Gastrocnemius medialis (tissue), 4 donors: ENCODE results near the gene DMRT2. TPM values are rescaled to one million over a fixed set of nuclear protein-coding genes. Genes with fewer than 3 reads are reported as not detected.

Source experiments
- ATAC-seq, 2 donors: fragments of 150-250 bp; one replicate each; pipeline ENCODE4 v1.9.1; 2016
- DNase-seq, 2 donors: peaks; one replicate each; pipeline ENCODE4 v3.0.0-alpha.2; 2019
- H3K27ac ChIP-seq, 4 donors: fragments of 200-600 bp; sonication (generic); 1 replicate in 1 of 4; 2 replicates in 3 of 4; pipeline ENCODE4 v1.5.1; 2016 to 2018; ENCODE audit warnings: mild to moderate bottlenecking in 2 of 4, moderate library complexity in 1 of 4
- H3K27me3 ChIP-seq, 3 donors: fragments of 200-600 bp; sonication (generic) in 2 of 3; 1 replicate in 1 of 3; 2 replicates in 2 of 3; pipeline versions ENCODE4 v1.5.1 to v1.6.0; 2016 to 2019; ENCODE audit warnings: mild to moderate bottlenecking in 1 of 3, moderate library complexity in 1 of 3
- H3K36me3 ChIP-seq, 2 donors: fragments of 200-600 bp; sonication (generic) in 1 of 2; one replicate each; pipeline ENCODE4 v1.5.1; 2017 to 2018
- H3K4me1 ChIP-seq, 2 donors: fragments of 200-600 bp; sonication (generic) in 1 of 2; one replicate each; pipeline ENCODE4 v1.5.1; 2016 to 2017; ENCODE audit warnings: mild to moderate bottlenecking in 2 of 2
- H3K4me3 ChIP-seq, 4 donors: fragments of 200-600 bp; sonication (generic) in 3 of 4; 1 replicate in 1 of 4; 2 replicates in 3 of 4; pipeline ENCODE4 v1.5.1; 2016 to 2019; ENCODE audit warnings: mild to moderate bottlenecking in 2 of 4
- H3K9me3 ChIP-seq, 3 donors: fragments of 200-600 bp; sonication (generic) in 2 of 3; 1 replicate in 1 of 3; 2 replicates in 2 of 3; pipeline ENCODE4 v1.5.1; 2016 to 2019
- POLR2A ChIP-seq, 2 donors: fragments of 450-650 bp; IDR thresholded peaks; one replicate each; pipeline ENCODE4 v1.6.1; 2017; ENCODE audit warnings: antibody characterized with exemption in 2 of 2, mild to moderate bottlenecking in 2 of 2, moderate library complexity in 2 of 2
- in situ Hi-C, 4 donors: fragments of 200-750 bp; cut with MboI; loops; one replicate each; pipeline versions ENCODE4 v1.15.0 to v1.8.0; 2017; ENCODE audit warnings: low sequenced_read_pairs in 4 of 4
- intact Hi-C: fragments of 100-400 bp; cut with DNase I; formaldehyde crosslinking; loops from one replicate; pipeline ENCODE4 v1.15.1; 2023; ENCODE audit warnings: low total_unique reads
- total RNA-seq, 4 donors: library from RNA; depleted of rRNA; stranded (reverse); fragments of >200 nt; gene quantifications; one replicate each; pipeline versions ENCODE4 v1.1.0 to v1.2.3, GENCODE V29; 2016
- TF ChIP-seq, protein P1 (sequence below), 5 experiments: fragments of 450-650 bp in 3 of 5; fragments of 200-600 bp in 2 of 5; sonication (generic) in 2 of 5; IDR thresholded peaks in 4 of 5; conservative IDR thresholded peaks in 1 of 5; 1 replicate in 4 of 5; 2 replicates in 1 of 5; pipeline ENCODE4 v1.5.1; 2016 to 2019; ENCODE audit warnings: antibody characterized with exemption in 5 of 5, mild to moderate bottlenecking in 3 of 5, moderate library complexity in 3 of 5

The DMRT2 gene
- total RNA-seq, 4 donors from 2014 or later: 0.91 to 8.0 (median 2.5) TPM

DNA sequence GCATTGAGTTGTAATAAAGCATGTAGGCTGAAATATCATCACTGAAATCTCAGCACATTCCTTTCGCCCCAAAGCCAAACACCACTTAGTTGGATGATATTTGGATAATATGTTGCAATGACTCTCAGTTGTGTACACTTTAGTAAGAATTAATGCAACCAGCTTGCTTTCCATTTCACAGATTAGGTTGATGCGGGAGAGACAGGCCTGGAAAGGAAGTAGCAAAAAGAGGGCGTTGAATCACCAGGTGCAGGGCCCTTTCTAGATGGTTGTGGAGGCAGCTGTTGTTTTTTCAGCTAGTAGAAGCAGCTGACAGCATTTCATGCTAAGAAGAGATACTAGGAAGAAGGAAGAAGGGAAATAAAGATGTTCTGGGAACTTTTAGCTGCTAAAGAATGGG lies 42.8 kb upstream of the DMRT2 start:
- in situ Hi-C loops: loop anchor here (5.0 to 25.0 kb wide), 4 partner anchors 113 to 395 kb away; no protein-coding TSS in a partner anchor
- Histone ChIP-seq H3K4me3 (no peak overlapping the region), H3K4me1 (no peaks in the 10 kb centered on the region), H3K27me3 (no peaks in the 10 kb centered on the region), H3K9me3 (no peaks in the 10 kb centered on the region), H3K36me3 (no peaks in the 10 kb centered on the region), H3K27ac (no peak overlapping the region)
- ATAC-seq (no peak), DNase-seq (no peak)
- no peak for TF ChIP-seq POLR2A (IDR thresholded peaks at IDR 0.05)
- TF ChIP-seq, protein P1, sequence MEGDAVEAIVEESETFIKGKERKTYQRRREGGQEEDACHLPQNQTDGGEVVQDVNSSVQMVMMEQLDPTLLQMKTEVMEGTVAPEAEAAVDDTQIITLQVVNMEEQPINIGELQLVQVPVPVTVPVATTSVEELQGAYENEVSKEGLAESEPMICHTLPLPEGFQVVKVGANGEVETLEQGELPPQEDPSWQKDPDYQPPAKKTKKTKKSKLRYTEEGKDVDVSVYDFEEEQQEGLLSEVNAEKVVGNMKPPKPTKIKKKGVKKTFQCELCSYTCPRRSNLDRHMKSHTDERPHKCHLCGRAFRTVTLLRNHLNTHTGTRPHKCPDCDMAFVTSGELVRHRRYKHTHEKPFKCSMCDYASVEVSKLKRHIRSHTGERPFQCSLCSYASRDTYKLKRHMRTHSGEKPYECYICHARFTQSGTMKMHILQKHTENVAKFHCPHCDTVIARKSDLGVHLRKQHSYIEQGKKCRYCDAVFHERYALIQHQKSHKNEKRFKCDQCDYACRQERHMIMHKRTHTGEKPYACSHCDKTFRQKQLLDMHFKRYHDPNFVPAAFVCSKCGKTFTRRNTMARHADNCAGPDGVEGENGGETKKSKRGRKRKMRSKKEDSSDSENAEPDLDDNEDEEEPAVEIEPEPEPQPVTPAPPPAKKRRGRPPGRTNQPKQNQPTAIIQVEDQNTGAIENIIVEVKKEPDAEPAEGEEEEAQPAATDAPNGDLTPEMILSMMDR (IDR thresholded peaks at IDR 0.05 in 4 of 5, conservative IDR thresholded peaks at IDR 0.05 in 1 of 5): no peak
- intact Hi-C loops: loop anchor here (5.0 to 10.0 kb wide), 2 partner anchors 393 to 620 kb away; no protein-coding TSS in a partner anchor

DNA sequence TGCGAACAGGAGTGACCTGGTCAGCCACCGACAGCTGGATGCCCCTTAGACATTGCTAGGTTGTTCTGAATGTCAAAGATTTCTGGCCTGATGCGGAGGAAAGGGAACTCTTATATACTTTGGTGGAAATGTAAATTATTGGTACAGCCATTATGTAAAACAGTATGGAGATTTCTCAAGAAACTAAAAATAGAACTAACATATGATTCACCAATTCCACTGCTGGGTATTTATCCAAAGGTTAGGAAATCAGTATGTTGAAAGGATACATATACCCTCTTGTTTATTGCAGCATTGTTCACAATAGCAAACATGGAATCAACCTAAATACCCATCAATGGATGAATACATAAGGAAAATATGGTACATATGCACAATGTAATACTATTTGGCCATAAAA lies 41.9 kb upstream of the DMRT2 start:
- Histone ChIP-seq H3K4me1 (no peaks in the 10 kb centered on the region), H3K36me3 (no peaks in the 10 kb centered on the region), H3K27ac (no peak overlapping the region), H3K9me3 (no peaks in the 10 kb centered on the region), H3K4me3 (no peak overlapping the region), H3K27me3 (no peaks in the 10 kb centered on the region)
- ATAC-seq (no peak), DNase-seq (no peak)
- TF ChIP-seq, protein P1 (IDR thresholded peaks at IDR 0.05 in 4 of 5, conservative IDR thresholded peaks at IDR 0.05 in 1 of 5): no peak
- TF ChIP-seq POLR2A (IDR thresholded peaks at IDR 0.05): no peak
- intact Hi-C loops: loop anchor here (2.0 to 10.0 kb wide), 3 partner anchors 393 to 661 kb away; no protein-coding TSS in a partner anchor
- in situ Hi-C loops: loop anchor here (5.0 to 25.0 kb wide), 4 partner anchors 113 to 396 kb away; no protein-coding TSS in a partner anchor

DNA sequence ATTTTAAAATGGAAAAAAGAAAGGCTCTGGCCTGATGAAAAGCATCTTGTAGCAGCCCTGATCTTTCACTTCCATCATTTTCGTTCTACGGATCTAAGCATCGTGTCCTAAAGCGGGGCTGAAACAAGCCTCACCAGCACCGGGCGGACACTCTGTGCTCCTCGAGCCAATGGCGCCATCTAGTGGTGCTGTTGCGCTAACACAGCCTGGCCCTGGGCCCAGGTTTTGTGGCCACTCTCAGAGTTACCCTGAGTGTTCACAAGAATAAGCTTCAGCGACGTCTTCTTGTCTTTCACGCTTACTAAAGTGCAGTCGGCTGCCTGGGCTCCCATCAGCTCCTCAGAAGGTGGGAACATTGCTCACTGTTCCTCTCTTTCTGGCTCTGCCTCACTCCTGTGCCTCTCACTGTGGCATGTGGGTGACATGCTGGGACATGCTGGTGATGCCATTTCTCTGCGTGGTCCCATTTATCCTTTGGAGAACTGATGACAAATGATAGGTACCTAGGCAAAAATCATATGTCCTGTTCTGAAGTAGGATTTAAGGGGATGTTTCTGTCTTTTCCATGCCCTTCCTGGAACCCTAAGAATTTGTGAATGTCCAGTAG lies 41.0 kb upstream of the DMRT2 start:
- Histone ChIP-seq H3K27ac (no peak overlapping the region), H3K27me3 (no peaks in the 10 kb centered on the region), H3K36me3 (no peaks in the 10 kb centered on the region), H3K4me1 (no peaks in the 10 kb centered on the region), H3K9me3 (no peaks in the 10 kb centered on the region), H3K4me3 (no peak overlapping the region)
- intact Hi-C loops: loop anchor here (1.0 to 10.0 kb wide), 4 partner anchors 116 to 662 kb away; no protein-coding TSS in a partner anchor
- no peak for TF ChIP-seq POLR2A (IDR thresholded peaks at IDR 0.05)
- TF ChIP-seq, protein P1 (IDR thresholded peaks at IDR 0.05 in 4 of 5, conservative IDR thresholded peaks at IDR 0.05 in 1 of 5): peak; percentile 87 to 99 (median 94)
- ATAC-seq (peak; percentile 88 to 92), DNase-seq (peak; percentile 32 to 67)
- in situ Hi-C loops: loop anchor here (5.0 to 25.0 kb wide), 4 partner anchors 114 to 397 kb away; no protein-coding TSS in a partner anchor

DNA sequence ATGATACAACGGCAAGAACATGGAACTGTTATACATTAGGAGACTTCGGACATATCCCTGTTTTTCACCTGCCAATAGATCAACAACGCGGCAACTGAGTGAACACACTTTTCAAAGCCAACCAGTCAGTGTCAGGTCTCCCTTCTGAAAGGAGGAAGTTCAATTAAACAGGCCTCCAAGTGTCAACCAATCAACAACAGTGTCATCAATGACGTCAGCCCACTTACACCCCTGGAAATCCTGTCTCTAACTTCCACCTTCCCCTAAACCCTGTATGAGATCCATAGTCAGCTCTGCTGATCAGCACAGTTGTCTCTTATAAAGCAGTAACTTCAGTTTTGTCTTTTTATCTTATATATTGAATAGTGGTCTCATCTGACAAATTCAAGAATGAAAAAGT lies 37.1 kb upstream of the DMRT2 start:
- no peaks in the 10 kb centered on the region for H3K27me3 ChIP-seq
- H3K36me3 ChIP-seq: no peaks in the 10 kb centered on the region
- ATAC-seq (no peak), DNase-seq (no peak)
- H3K9me3 ChIP-seq: no peaks in the 10 kb centered on the region
- TF ChIP-seq POLR2A (IDR thresholded peaks at IDR 0.05): no peak
- TF ChIP-seq, protein P1 (IDR thresholded peaks at IDR 0.05 in 4 of 5, conservative IDR thresholded peaks at IDR 0.05 in 1 of 5): no peak
- no peaks in the 10 kb centered on the region for H3K4me1 ChIP-seq
- in situ Hi-C loops: loop anchor here (5.0 to 25.0 kb wide), 3 partner anchors 121 to 401 kb away; no protein-coding TSS in a partner anchor
- no peak overlapping the region for H3K4me3 ChIP-seq
- no peak overlapping the region for H3K27ac ChIP-seq
- intact Hi-C loops: no loop called here
